Mononuclear cell (primary cell): ENCODE data around the gene SIGLEC12. TPM values are rescaled to one million over a fixed set of nuclear protein-coding genes. Genes with fewer than 3 reads are reported as not detected.

Source experiments
- total RNA-seq: library from RNA; depleted of rRNA; stranded (reverse); fragments of >200 nt; gene quantifications from one replicate; pipeline ENCODE4 v1.2.3, GENCODE V29; 2012

Gene SIGLEC12
- total RNA-seq, 1 donor, result not detected

Other genes starting within 250 kb of the SIGLEC12 start
- gene IGLON5, start 190.2 kb downstream of the SIGLEC12 start, total RNA-seq, result not detected
- 0.10 TPM for gene VSIG10L, start 159.7 kb downstream of the SIGLEC12 start, total RNA-seq
- gene ETFB, start 135.4 kb downstream of the SIGLEC12 start, total RNA-seq, result 21.5 TPM
- gene CLDND2, start 132.8 kb downstream of the SIGLEC12 start, total RNA-seq, result 0.10 TPM
- gene NKG7, start 129.1 kb downstream of the SIGLEC12 start, total RNA-seq, result 119 TPM
- gene LIM2, start 113.8 kb downstream of the SIGLEC12 start, total RNA-seq, result 0.21 TPM
- gene C19orf84, start 111.2 kb downstream of the SIGLEC12 start, total RNA-seq, result 0.21 TPM
- 12.0 TPM for gene SIGLEC10, start 84.2 kb downstream of the SIGLEC12 start, total RNA-seq
- gene SIGLEC8, start 43.3 kb downstream of the SIGLEC12 start, total RNA-seq, result not detected
- gene CEACAM18, start 23.3 kb downstream of the SIGLEC12 start, total RNA-seq, result not detected
- 0.84 TPM for gene SIGLEC6, start 29.9 kb upstream of the SIGLEC12 start, total RNA-seq
- gene ZNF175, start 69.5 kb upstream of the SIGLEC12 start, total RNA-seq, result 0.73 TPM
- gene SIGLEC5, start 128.6 kb upstream of the SIGLEC12 start, total RNA-seq, result not detected
- gene SIGLEC14, start 145.0 kb upstream of the SIGLEC12 start, total RNA-seq, result 28.4 TPM
- 1.8 TPM for gene SPACA6, start 191.5 kb upstream of the SIGLEC12 start, total RNA-seq
- 1.2 TPM for gene HAS1, start 222.2 kb upstream of the SIGLEC12 start, total RNA-seq